HCT116 (cell line): ENCODE results near the gene ATG4A. TPM values are rescaled to one million over a fixed set of nuclear protein-coding genes. Genes with fewer than 3 reads are reported as not detected.

Source experiments
- ATAC-seq: fragments of 200-7000 bp; cut with Tn5 transposase; 2 replicates; pipeline ENCODE4 v1.9.1; 2020; ENCODE audit warnings: mild to moderate bottlenecking, moderate library complexity
- BruUV-seq: library from RNA; stranded (reverse); fragments of 400-500 nt; replicated peaks from 2 replicates; lab custom pipeline; 2021; lab: Mats Ljungman, UMichigan
- CTCF ChIA-PET: fragments of 300-600 bp; sonication (Branson Sonifier 250); formaldehyde crosslinking; loops from one replicate; lab custom pipeline; 2021; ENCODE audit warnings: antibody characterized with exemption; lab: Charles Lee
- POLR2A ChIA-PET: fragments of 300-600, 350-600 bp; sonication (Branson Sonifier 250); formaldehyde crosslinking; loops from one replicate; lab custom pipeline; 2021; ENCODE audit warnings: antibody characterized with exemption; lab: Charles Lee
- RAD21 ChIA-PET, 2 experiments: fragments of 300-600 bp; sonication (Branson Sonifier 250); formaldehyde crosslinking; loops; one replicate each; lab custom pipeline; 2023; ENCODE audit warnings: low total read pairs in 2 of 2; ENCODE audit not compliant: uncharacterized antibody in 2 of 2, unreplicated experiment in 2 of 2, low non-redundant PET in 1 of 2; lab: Charles Lee
- DNase-seq: peaks from one replicate; pipeline ENCODE4 v3.0.0-alpha.2; 2010; ENCODE audit warnings: low read depth, low spot score
- H2AFZ ChIP-seq: fragments of 200-600 bp; shearing (Covaris generic), sonication (generic); 2 replicates; pipeline ENCODE4 v1.6.1; 2017; ENCODE audit warnings: low read depth, mixed run types, mixed read lengths, antibody characterized with exemption, low read length; ENCODE audit not compliant: poor library complexity, severe bottlenecking
- H3K27ac ChIP-seq: 2 replicates; pipeline ENCODE4 v1.5.1; 2012; ENCODE audit warnings: low read depth, low read length
- H3K27me3 ChIP-seq: fragments of 200-600 bp; sonication (generic); 2 replicates; pipeline ENCODE4 v1.6.1; 2016; ENCODE audit warnings: mixed run types, low read length, mixed read lengths; ENCODE audit not compliant: insufficient read depth
- H3K36me3 ChIP-seq, 2 experiments: fragments of 200-500 bp in 1 of 2; fragments of 200-600 bp in 1 of 2; sonication (Bioruptor generic) in 1 of 2; sonication (generic) in 1 of 2; 2 replicates each; pipeline versions ENCODE4 v1.5.1 to v1.6.1; 2014 to 2016; ENCODE audit warnings: low read length in 2 of 2, inconsistent platforms in 1 of 2, mixed read lengths in 1 of 2, mixed run types in 1 of 2; ENCODE audit not compliant: insufficient read depth in 2 of 2, control insufficient read depth in 1 of 2
- H3K4me1 ChIP-seq, 2 experiments: fragments of 200-600 bp in 1 of 2; sonication (generic) in 1 of 2; 2 replicates each; pipeline versions ENCODE4 v1.5.1 to v1.6.1; 2012 to 2017; ENCODE audit warnings: low read length in 2 of 2, inconsistent platforms in 1 of 2, mild to moderate bottlenecking in 1 of 2, mixed read lengths in 1 of 2, mixed run types in 1 of 2, moderate library complexity in 1 of 2; ENCODE audit not compliant: insufficient read depth in 2 of 2, control insufficient read depth in 1 of 2
- H3K4me2 ChIP-seq: fragments of 200-600 bp; sonication (generic); 2 replicates; pipeline ENCODE4 v1.6.1; 2017; ENCODE audit warnings: mixed run types, low read length, mixed read lengths
- H3K4me3 ChIP-seq, 2 experiments: fragments of 200-600 bp in 1 of 2; sonication (generic) in 1 of 2; replicated peaks in 1 of 2; 2 replicates each; pipeline ENCODE4 v1.5.1; 2011 to 2016; ENCODE audit warnings: low read length in 2 of 2, control low read depth in 1 of 2, low read depth in 1 of 2, mild to moderate bottlenecking in 1 of 2, mixed read lengths in 1 of 2, mixed run types in 1 of 2
- H3K79me2 ChIP-seq: fragments of 200-600 bp; sonication (generic); 2 replicates; pipeline ENCODE4 v1.6.1; 2017; ENCODE audit warnings: mild to moderate bottlenecking, mixed run types, low read length, moderate library complexity, mixed read lengths; ENCODE audit not compliant: insufficient read depth
- H3K9ac ChIP-seq: fragments of 200-600 bp; sonication (generic); 2 replicates; pipeline ENCODE4 v1.6.1; 2016; ENCODE audit warnings: low read length, mixed read lengths
- H3K9me2 ChIP-seq: fragments of 200-600 bp; sonication (generic), shearing (Covaris generic); 2 replicates; pipeline ENCODE4 v1.6.1; 2017; ENCODE audit warnings: mixed run types, mild to moderate bottlenecking, moderate library complexity; ENCODE audit not compliant: insufficient read depth
- H3K9me3 ChIP-seq, 2 experiments: fragments of 200-500 bp in 1 of 2; fragments of 200-600 bp in 1 of 2; sonication (Bioruptor generic) in 1 of 2; sonication (generic) in 1 of 2; 2 replicates each; pipeline ENCODE4 v1.6.1; 2014 to 2017; ENCODE audit warnings: low read length in 2 of 2, mixed read lengths in 2 of 2, inconsistent platforms in 1 of 2, low read depth in 1 of 2, mild to moderate bottlenecking in 1 of 2, mixed run types in 1 of 2, moderate library complexity in 1 of 2; ENCODE audit not compliant: control insufficient read depth in 1 of 2, insufficient read depth in 1 of 2
- H4K20me1 ChIP-seq: fragments of 200-600 bp; sonication (generic), shearing (Covaris generic); 2 replicates; pipeline ENCODE4 v1.6.1; 2017; ENCODE audit warnings: mixed run types, mild to moderate bottlenecking, moderate library complexity; ENCODE audit not compliant: insufficient read depth
- ATF3 ChIP-seq: IDR thresholded peaks from 2 replicates; pipeline ENCODE4 v1.6.1; 2012
- CEBPB ChIP-seq: IDR thresholded peaks from 2 replicates; pipeline ENCODE4 v1.6.1; 2012; ENCODE audit warnings: low read depth
- CTCF ChIP-seq, 3 experiments: fragments of 200-600 bp in 1 of 3; sonication (generic) in 1 of 3; IDR thresholded peaks in 2 of 3; conservative IDR thresholded peaks in 1 of 3; 2 replicates each; pipeline ENCODE4 v1.5.1; 2012 to 2017; ENCODE audit warnings: low read depth in 2 of 3, low read length in 2 of 3, antibody characterized with exemption in 1 of 3, borderline replicate concordance in 1 of 3, control low read depth in 1 of 3, mild to moderate bottlenecking in 1 of 3, mixed read lengths in 1 of 3, mixed run types in 1 of 3, moderate library complexity in 1 of 3; ENCODE audit not compliant: insufficient read depth in 1 of 3
- EGR1 ChIP-seq: IDR thresholded peaks from 2 replicates; pipeline ENCODE4 v1.6.1; 2012; ENCODE audit warnings: low read depth
- EZH2phosphoT487 ChIP-seq: fragments of 200-600 bp; IDR thresholded peaks from 2 replicates; pipeline ENCODE4 v1.6.1; 2018; ENCODE audit warnings: antibody characterized with exemption, borderline replicate concordance
- JUND ChIP-seq: IDR thresholded peaks from 2 replicates; pipeline ENCODE4 v1.6.1; 2012
- MAX ChIP-seq: IDR thresholded peaks from 2 replicates; pipeline ENCODE4 v1.6.1; 2012
- POLR2A ChIP-seq: IDR thresholded peaks from 2 replicates; pipeline ENCODE4 v1.7.0; 2011; ENCODE audit warnings: borderline replicate concordance; ENCODE audit not compliant: insufficient read depth, insufficient read length; ENCODE audit errors: extremely low read depth
- POLR2AphosphoS5 ChIP-seq: IDR thresholded peaks from 2 replicates; pipeline ENCODE4 v1.6.1; 2011; ENCODE audit warnings: mild to moderate bottlenecking, low read depth, low read length, moderate library complexity
- RAD21 ChIP-seq: IDR thresholded peaks from 2 replicates; pipeline ENCODE4 v1.6.1; 2012; ENCODE audit warnings: low read depth, mild to moderate bottlenecking
- SP1 ChIP-seq: IDR thresholded peaks from 2 replicates; pipeline ENCODE4 v1.6.1; 2012; ENCODE audit warnings: low read depth
- SRF ChIP-seq: IDR thresholded peaks from 2 replicates; pipeline ENCODE4 v1.6.1; 2012; ENCODE audit warnings: low read depth
- TCF7L2 ChIP-seq: IDR thresholded peaks from 2 replicates; pipeline ENCODE4 v1.7.0; 2011; ENCODE audit warnings: borderline replicate concordance, inconsistent platforms; ENCODE audit not compliant: insufficient read depth, insufficient read length; ENCODE audit errors: extremely low read depth
- YY1 ChIP-seq: IDR thresholded peaks from 2 replicates; pipeline ENCODE4 v1.6.1; 2011; ENCODE audit warnings: low read length, low read depth, moderate library complexity, mild to moderate bottlenecking; ENCODE audit not compliant: insufficient replicate concordance; ENCODE audit errors: extremely low read depth
- ZFX ChIP-seq: fragments of 450-650 bp; IDR thresholded peaks from 2 replicates; pipeline ENCODE4 v1.6.1; 2017
- ZNF274 ChIP-seq: fragments of 200-500 bp; sonication (Bioruptor generic); IDR thresholded peaks from 2 replicates; pipeline ENCODE4 v1.6.1; 2014; ENCODE audit warnings: mild to moderate bottlenecking, low read depth, low read length, inconsistent platforms
- intact Hi-C: fragments of 100-400 bp; cut with micrococcal nuclease; formaldehyde crosslinking; loops from 2 replicates; pipeline ENCODE4 v1.10.0; 2022
- total RNA-seq: library from RNA; stranded (reverse); gene quantifications from one replicate; pipeline ENCODE4 v1.2.1, GENCODE V29; 2021; ENCODE audit not compliant: unreplicated experiment

ATG4A gene
- total RNA-seq, 1 experiment from 2014 or later = 4.1 TPM

GRCh38 chrX:108059801-108060200, 31.8 kb upstream of the ATG4A start:
- Histone ChIP-seq H3K9me3 (no peaks in the 10 kb centered on the region), H4K20me1 (no peaks in the 10 kb centered on the region), H3K4me2 (no peak overlapping the region), H3K36me3 (no peaks in the 10 kb centered on the region), H3K4me3 (no peak overlapping the region), H3K79me2 (no peaks in the 10 kb centered on the region), H3K9ac (no peak overlapping the region), H2AFZ (no peak overlapping the region), H3K9me2 (no peaks in the 10 kb centered on the region)
- POLR2A ChIA-PET = no interaction called here
- no TSS peak for BruUV-seq
- RAD21 ChIA-PET = no interaction called here
- ATAC-seq (no peak), DNase-seq (no peak)
- TF ChIP-seq EZH2phosphoT487 = no peak
- TF ChIP-seq CEBPB = no peak
- TF ChIP-seq CTCF (IDR thresholded peaks at IDR 0.05 in 2 of 3, conservative IDR thresholded peaks at IDR 0.05 in 1 of 3; ENCODE audit: borderline replicate concordance in 1 of 3, insufficient read depth in 1 of 3, low read depth in 2 of 3, low read length in 2 of 3) = no peak
- no peak for TF ChIP-seq SP1
- no peak for TF ChIP-seq SRF
- TF ChIP-seq, all 23 proteins: peak for 0
- intact Hi-C loops = no loop called here
- Histone ChIP-seq H3K27me3 (no peaks in the 10 kb centered on the region), H3K4me1 (no peaks in the 10 kb centered on the region), H3K27ac (no peak overlapping the region)
- CTCF ChIA-PET = no interaction called here

GRCh38 chrX:108064001-108064400, 27.6 kb upstream of the ATG4A start:
- Histone ChIP-seq H3K27ac (no peak overlapping the region), H2AFZ (no peak overlapping the region), H3K9ac (no peak overlapping the region), H3K9me2 (no peaks in the 10 kb centered on the region), H3K4me1 (no peaks in the 10 kb centered on the region), H3K27me3 (no peaks in the 10 kb centered on the region), H4K20me1 (no peaks in the 10 kb centered on the region), H3K4me2 (no peak overlapping the region), H3K36me3 (no peaks in the 10 kb centered on the region), H3K79me2 (no peaks in the 10 kb centered on the region), H3K9me3 (no peaks in the 10 kb centered on the region), H3K4me3 (no peak overlapping the region)
- POLR2A ChIA-PET = no interaction called here
- RAD21 ChIA-PET = no interaction called here
- intact Hi-C loops = no loop called here
- CTCF ChIA-PET = no interaction called here
- BruUV-seq = no TSS peak
- DNase-seq (no peak), ATAC-seq (no peak)
- TF ChIP-seq ZNF274 = no peak
- no peak for TF ChIP-seq ATF3
- TF ChIP-seq ZFX = no peak
- TF ChIP-seq SRF = no peak
- no peak for TF ChIP-seq EZH2phosphoT487
- TF ChIP-seq EGR1 = no peak
- TF ChIP-seq MAX = no peak
- TF ChIP-seq POLR2A = no peak
- TF ChIP-seq CTCF (IDR thresholded peaks at IDR 0.05 in 2 of 3, conservative IDR thresholded peaks at IDR 0.05 in 1 of 3; ENCODE audit: borderline replicate concordance in 1 of 3, insufficient read depth in 1 of 3, low read depth in 2 of 3, low read length in 2 of 3) = no peak
- no peak for TF ChIP-seq RAD21
- TF ChIP-seq POLR2AphosphoS5 = no peak
- TF ChIP-seq CEBPB = no peak
- no peak for TF ChIP-seq TCF7L2
- no peak for TF ChIP-seq JUND
- TF ChIP-seq YY1 = no peak
